ENCODE measurements around the gene SLC22A23. TPM values are rescaled to one million over a fixed set of nuclear protein-coding genes. Genes with fewer than 3 reads are reported as not detected.

The SLC22A23 gene
- total RNA-seq, 1 donor from 2014 or later, result 44.3 TPM

- no peak for DNase-seq
These were observed 234.3 kb downstream of the SLC22A23 start for GRCh38 chr6:3222506-3223038.

- no peak for DNase-seq
These were observed 235.3 kb downstream of the SLC22A23 start for GRCh38 chr6:3221578-3221977.

- no peak for DNase-seq
These were observed 236.5 kb downstream of the SLC22A23 start for GRCh38 chr6:3220366-3220765.

Other genes starting within 250 kb of the SLC22A23 start
- 4,324 TPM for gene TUBB2B, start 229.4 kb downstream of the SLC22A23 start, total RNA-seq
- gene PSMG4, start 198.1 kb downstream of the SLC22A23 start, total RNA-seq, result 28.5 TPM

Measured in occipital lobe (tissue), 2 donors.